Vagina (tissue), 2 donors: ENCODE measurements around the gene CCDC85B.

Source experiments
- CTCF ChIP-seq, 3 experiments: fragments of 450-650 bp in 2 of 3; fragments of 200-600 bp in 1 of 3; sonication (generic) in 1 of 3; IDR thresholded peaks; one replicate each; pipeline ENCODE4 v1.5.1; 2017 to 2019; ENCODE audit warnings: antibody characterized with exemption in 3 of 3, mild to moderate bottlenecking in 2 of 3, moderate library complexity in 2 of 3
- POLR2A ChIP-seq, 2 donors: fragments of 450-650 bp; IDR thresholded peaks; one replicate each; pipeline ENCODE4 v1.6.1; 2017; ENCODE audit warnings: antibody characterized with exemption in 2 of 2, mild to moderate bottlenecking in 2 of 2, moderate library complexity in 2 of 2
- POLR2AphosphoS5 ChIP-seq, 2 donors: sonication (generic); formaldehyde crosslinking; IDR thresholded peaks; one replicate each; pipeline ENCODE4 v1.9.0; 2017; ENCODE audit warnings: antibody characterized with exemption in 2 of 2, mild to moderate bottlenecking in 2 of 2, low read depth in 1 of 2; ENCODE audit not compliant: insufficient read depth in 1 of 2

GRCh38 chr11:65844231-65844872, 46.1 kb upstream of the CCDC85B start:
- TF ChIP-seq CTCF (IDR thresholded peaks at IDR 0.05) (no peak), POLR2AphosphoS5 (IDR thresholded peaks at IDR 0.05; ENCODE audit: insufficient read depth in 1 of 2, low read depth in 1 of 2) (no peak), POLR2A (IDR thresholded peaks at IDR 0.05) (no peak)
